OCI-LY3 (cell line): ENCODE data around the gene CYGB.
"Not testable (repeated sequence)": the region's sequence is repeated elsewhere in the genome, so short reads cannot be mapped to it uniquely, and the experiment has no call there.

Source experiments
- H2AFZ ChIP-seq: fragments of 200-600, 300-600 bp; shearing (Covaris generic); 2 replicates; pipeline ENCODE4 v1.6.0; 2014; ENCODE audit warnings: antibody characterized with exemption, low read depth, low read length
- H3K27ac ChIP-seq: fragments of 200-600, 300-600 bp; sonication (generic); 2 replicates; pipeline ENCODE4 v1.5.1; 2014; ENCODE audit warnings: mild to moderate bottlenecking, low read length, moderate library complexity, mixed read lengths
- H3K27me3 ChIP-seq: fragments of 200-600, 300-600 bp; sonication (generic); 2 replicates; pipeline ENCODE4 v1.6.1; 2014; ENCODE audit warnings: low read depth, low read length, mixed read lengths
- H3K36me3 ChIP-seq: fragments of 200-600, 300-600 bp; sonication (generic); replicated peaks from 2 replicates; pipeline ENCODE3; 2014; ENCODE audit warnings: low read depth, low read length, mixed read lengths
- H3K4me1 ChIP-seq: fragments of 300-600, 200-600 bp; sonication (generic); 2 replicates; pipeline ENCODE4 v1.6.1; 2014; ENCODE audit warnings: low read length, mixed read lengths
- H3K4me2 ChIP-seq: fragments of 200-600, 300-600 bp; sonication (generic); 2 replicates; pipeline ENCODE4 v1.6.1; 2014; ENCODE audit warnings: low read length, mixed read lengths
- H3K4me3 ChIP-seq: fragments of 300-600, 200-600 bp; sonication (generic); 2 replicates; pipeline ENCODE4 v1.5.1; 2014; ENCODE audit warnings: antibody characterized with exemption, mild to moderate bottlenecking, low read length, moderate library complexity
- H3K79me2 ChIP-seq: fragments of 300-600, 200-600 bp; shearing (Covaris generic); 2 replicates; pipeline ENCODE4 v1.6.1; 2014; ENCODE audit warnings: mild to moderate bottlenecking, low read length, mixed read lengths
- H3K9ac ChIP-seq: fragments of 300-600, 200-600 bp; shearing (Covaris generic); 2 replicates; pipeline ENCODE4 v1.6.0; 2014; ENCODE audit warnings: mild to moderate bottlenecking, low read length, moderate library complexity
- H3K9me3 ChIP-seq: fragments of 200-600, 300-600 bp; shearing (Covaris generic); 2 replicates; pipeline ENCODE4 v1.6.1; 2014; ENCODE audit warnings: low read length, mixed read lengths; ENCODE audit not compliant: insufficient read depth
- H4K20me1 ChIP-seq: fragments of 200-600, 300-600 bp; sonication (generic); 2 replicates; pipeline ENCODE4 v1.6.1; 2016; ENCODE audit warnings: low read length, mixed read lengths; ENCODE audit not compliant: insufficient read depth
- EZH2phosphoT487 ChIP-seq: fragments of 200-600 bp; shearing (Covaris generic); IDR thresholded peaks from 2 replicates; pipeline ENCODE4 v1.6.1; 2018; ENCODE audit warnings: antibody characterized with exemption, mixed run types, low read depth
- TF ChIP-seq, protein P1 (sequence below): fragments of 200-600, 300-600 bp; sonication (generic); IDR thresholded peaks from 2 replicates; pipeline ENCODE4 v1.5.1; 2014; ENCODE audit warnings: antibody characterized with exemption, low read length, low read depth

The CYGB gene

DNA sequence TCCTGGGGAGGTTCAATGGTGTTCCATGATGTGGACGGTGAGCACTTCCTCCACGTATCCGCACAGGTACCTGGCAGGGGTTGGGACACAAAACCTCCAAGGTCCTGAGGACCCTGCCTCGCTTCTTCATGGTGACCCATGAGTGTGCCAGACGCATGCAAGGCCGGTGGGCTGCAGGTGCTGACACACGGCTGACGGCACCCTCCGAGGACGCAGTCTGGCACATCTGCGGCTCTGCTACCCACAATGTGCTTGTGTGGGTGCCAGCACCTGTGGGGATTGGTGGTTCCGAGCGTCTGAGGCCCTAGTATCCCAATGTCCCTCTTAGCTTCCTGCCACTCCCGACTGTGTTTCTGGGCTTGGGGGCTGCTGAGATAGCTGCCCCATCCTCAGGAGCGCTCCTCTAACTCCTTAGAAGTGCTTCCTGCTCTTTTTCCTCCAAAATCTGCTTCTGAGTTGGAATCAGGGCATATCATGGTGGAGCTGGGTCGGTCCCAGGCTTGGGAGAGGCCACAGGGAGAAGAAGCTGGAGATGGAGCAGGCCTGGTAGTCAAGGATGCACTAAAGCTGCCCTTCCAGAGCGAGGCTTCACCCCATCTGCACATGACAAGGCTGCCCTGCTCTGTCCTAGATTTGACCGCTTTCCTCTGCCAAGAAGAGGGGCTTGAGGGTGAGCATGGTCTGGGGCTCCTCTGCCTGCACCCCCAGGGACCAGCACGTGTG, 1.6 kb downstream of the CYGB start:
- Histone ChIP-seq H3K4me3 (no peak overlapping the region), H3K79me2 (no peaks in the 10 kb centered on the region), H2AFZ (no peak overlapping the region)

DNA sequence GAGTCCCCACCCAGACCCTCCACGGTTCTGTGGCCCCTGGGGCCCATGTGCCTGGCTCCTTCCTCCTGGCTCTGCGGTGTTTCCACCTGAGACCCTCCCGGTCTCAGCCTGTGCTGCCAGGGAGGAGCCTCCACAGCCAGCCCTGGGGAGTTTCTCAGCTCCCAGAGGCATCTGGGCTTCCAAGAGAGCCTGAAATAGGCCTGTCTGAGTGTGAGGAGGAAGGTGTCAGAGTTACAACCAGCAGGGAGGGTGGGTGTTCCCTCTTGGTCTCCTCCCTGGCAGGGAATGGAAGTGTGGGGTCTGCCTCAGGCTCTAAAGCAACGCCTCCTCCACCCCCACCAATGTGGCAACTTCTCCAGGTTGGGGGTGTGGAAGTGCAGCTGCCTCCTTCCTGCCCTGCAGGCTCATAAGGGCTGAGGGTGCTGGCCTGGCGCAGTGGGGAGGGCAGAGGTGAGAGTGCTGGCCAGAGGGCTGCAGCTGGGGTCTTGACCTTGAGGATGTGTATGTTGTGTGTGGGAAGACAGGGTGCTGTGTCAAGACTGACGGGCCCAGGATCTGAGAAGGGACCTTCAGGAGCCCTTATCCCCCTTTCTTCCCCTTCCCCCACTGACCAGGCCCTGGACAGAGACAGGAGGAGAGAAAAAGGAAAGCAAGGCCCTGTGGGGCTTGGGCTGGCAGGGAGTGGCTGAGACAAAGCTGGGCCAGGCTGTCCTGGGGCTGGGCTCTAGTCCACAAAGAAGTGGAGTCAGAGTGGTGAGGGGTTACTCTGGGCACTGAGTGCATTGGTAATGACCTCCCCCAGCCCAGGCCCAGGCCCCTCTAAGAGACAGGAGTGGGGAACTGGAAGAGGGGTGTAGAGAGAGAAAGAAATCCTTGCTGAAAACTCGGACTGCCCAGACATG, 2.4 kb downstream of the CYGB start:
- H3K27me3 ChIP-seq: no peaks in the 10 kb centered on the region
- no peaks in the 10 kb centered on the region for H3K4me1 ChIP-seq
- H2AFZ ChIP-seq: no peak overlapping the region
- H3K27ac ChIP-seq: no peak overlapping the region
- H3K79me2 ChIP-seq: no peaks in the 10 kb centered on the region
- no peaks in the 10 kb centered on the region for H3K9me3 ChIP-seq
- TF ChIP-seq, protein P1, sequence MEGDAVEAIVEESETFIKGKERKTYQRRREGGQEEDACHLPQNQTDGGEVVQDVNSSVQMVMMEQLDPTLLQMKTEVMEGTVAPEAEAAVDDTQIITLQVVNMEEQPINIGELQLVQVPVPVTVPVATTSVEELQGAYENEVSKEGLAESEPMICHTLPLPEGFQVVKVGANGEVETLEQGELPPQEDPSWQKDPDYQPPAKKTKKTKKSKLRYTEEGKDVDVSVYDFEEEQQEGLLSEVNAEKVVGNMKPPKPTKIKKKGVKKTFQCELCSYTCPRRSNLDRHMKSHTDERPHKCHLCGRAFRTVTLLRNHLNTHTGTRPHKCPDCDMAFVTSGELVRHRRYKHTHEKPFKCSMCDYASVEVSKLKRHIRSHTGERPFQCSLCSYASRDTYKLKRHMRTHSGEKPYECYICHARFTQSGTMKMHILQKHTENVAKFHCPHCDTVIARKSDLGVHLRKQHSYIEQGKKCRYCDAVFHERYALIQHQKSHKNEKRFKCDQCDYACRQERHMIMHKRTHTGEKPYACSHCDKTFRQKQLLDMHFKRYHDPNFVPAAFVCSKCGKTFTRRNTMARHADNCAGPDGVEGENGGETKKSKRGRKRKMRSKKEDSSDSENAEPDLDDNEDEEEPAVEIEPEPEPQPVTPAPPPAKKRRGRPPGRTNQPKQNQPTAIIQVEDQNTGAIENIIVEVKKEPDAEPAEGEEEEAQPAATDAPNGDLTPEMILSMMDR: no peak
- no peak for TF ChIP-seq EZH2phosphoT487
- H3K4me3 ChIP-seq: no peak overlapping the region
- H3K36me3 ChIP-seq: no peaks in the 10 kb centered on the region
- no peaks in the 10 kb centered on the region for H4K20me1 ChIP-seq
- no peak overlapping the region for H3K4me2 ChIP-seq
- no peak overlapping the region for H3K9ac ChIP-seq

More for the DNA sequence above, 1.6 kb downstream of the CYGB start:
- no peaks in the 10 kb centered on the region for H3K4me1 ChIP-seq
- no peaks in the 10 kb centered on the region for H3K9me3 ChIP-seq
- no peak overlapping the region for H3K4me2 ChIP-seq
- H3K36me3 ChIP-seq: no peaks in the 10 kb centered on the region
- TF ChIP-seq EZH2phosphoT487: no peak
- TF ChIP-seq, protein P1: no peak
- H3K9ac ChIP-seq: no peak overlapping the region
- no peak overlapping the region for H3K27ac ChIP-seq
- H3K27me3 ChIP-seq: no peaks in the 10 kb centered on the region
- no peaks in the 10 kb centered on the region for H4K20me1 ChIP-seq

DNA sequence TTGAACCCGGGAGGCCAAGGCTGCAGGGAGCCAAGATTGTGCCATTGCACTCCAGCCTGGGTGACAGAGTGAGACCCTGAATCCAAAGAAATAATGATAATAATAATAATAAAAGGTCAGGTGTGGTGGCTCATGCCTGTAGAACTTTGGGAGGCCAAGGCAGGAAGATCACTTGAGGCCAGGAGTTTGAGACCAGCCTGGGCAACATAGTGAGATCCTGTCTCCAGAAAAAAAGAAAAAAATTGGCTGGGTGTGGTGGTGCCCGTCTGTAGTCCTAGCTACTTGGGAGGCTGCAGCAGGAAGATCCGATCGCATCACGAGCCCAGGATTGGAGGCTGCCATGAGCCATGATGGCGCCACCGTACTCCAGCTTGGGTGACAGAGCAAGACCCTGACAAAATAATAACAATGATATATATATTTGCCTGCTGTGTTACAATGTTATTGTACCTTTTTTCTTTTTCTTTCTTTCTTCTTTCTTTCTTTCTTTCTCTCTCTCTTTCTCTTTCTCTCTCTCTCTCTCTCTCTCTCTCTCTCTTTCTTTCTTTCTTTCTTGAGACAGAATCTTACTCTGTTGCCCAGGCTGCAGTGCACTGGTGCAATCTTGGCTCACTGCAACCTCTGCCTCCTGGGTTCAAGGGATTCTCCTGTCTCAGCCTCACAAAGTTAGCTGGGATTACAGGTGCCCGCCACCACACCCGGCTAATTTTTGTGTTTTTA, 3.7 kb downstream of the CYGB start:
- H3K4me3 ChIP-seq, H3K36me3 ChIP-seq, H3K27me3 ChIP-seq, H3K4me2 ChIP-seq, H3K9me3 ChIP-seq, H3K4me1 ChIP-seq, H4K20me1 ChIP-seq, H3K27ac ChIP-seq, H3K79me2 ChIP-seq, H2AFZ ChIP-seq, H3K9ac ChIP-seq: not testable (repeated sequence)

DNA sequence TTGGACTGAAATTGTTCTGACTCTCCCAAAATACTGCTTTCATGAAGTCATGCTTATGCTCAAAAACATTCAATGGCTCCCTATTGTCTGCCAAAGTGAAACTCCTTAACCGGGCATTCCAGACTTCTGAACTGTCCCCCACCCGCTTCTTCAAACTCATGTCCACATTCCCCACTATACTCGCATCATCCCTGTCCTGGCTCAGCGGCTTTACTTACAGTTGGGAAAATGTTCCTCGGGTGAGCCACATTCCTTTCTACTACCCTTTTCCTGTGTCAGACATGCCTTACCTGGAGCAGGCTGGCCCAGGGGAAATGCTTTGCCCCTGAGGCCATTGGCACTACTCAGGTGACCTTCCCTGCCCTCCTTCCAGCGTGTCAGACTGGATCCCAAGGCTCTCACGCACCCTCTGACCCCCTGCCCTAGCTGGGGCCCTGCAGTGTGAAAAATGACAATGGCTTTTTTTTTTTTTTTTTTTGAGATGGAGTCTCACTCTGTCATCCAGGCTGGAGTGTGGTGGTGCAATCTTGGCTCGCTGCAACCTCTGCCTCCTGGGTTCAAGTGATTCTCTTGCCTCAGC, 5.3 kb downstream of the CYGB start:
- no peaks in the 10 kb centered on the region for H3K9me3 ChIP-seq
- no peak overlapping the region for H3K4me2 ChIP-seq
- no peaks in the 10 kb centered on the region for H3K36me3 ChIP-seq
- TF ChIP-seq EZH2phosphoT487: no peak
- TF ChIP-seq, protein P1: no peak
- H3K27me3 ChIP-seq: no peaks in the 10 kb centered on the region
- no peak overlapping the region for H3K27ac ChIP-seq
- H4K20me1 ChIP-seq: no peaks in the 10 kb centered on the region
- no peaks in the 10 kb centered on the region for H3K79me2 ChIP-seq
- no peak overlapping the region for H3K4me3 ChIP-seq
- peaks cover 22% of the 10 kb centered on the region for H3K4me1 ChIP-seq
- H2AFZ ChIP-seq: no peak overlapping the region
- H3K9ac ChIP-seq: no peak overlapping the region
